Stimulated activated CD8-positive, alpha-beta memory T cell treated with anti-CD3 and anti-CD28 coated beads, Interleukin-12 subunit alpha, Interleukin-12 subunit beta, amount 100 ng/mL, for 24 hours (primary cell): Measurements from ENCODE around the gene GPR157.

Experiments used
- DNase-seq: peaks from one replicate; pipeline ENCODE4 v3.0.0-alpha.2; 2020; ENCODE audit errors: extremely low read depth

Gene GPR157

DNA sequence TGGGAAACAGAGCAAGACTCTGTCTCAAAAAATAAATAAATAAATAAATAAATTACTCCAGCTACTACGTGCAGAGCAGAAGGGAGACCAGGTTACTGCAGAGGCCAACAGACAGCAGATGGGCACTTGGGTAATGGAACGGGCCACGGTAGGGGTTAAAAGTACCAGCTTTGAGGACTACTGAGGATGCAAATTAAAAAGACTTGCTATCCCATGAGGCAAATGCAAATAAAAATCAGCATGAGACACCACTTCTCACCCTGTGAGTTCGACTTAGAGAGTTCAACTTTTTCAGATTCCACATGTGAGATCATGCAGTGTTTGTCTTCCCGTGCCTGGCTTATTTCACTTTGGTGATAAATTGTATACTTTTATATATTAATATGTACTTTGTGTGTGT lies 66.1 kb downstream of the GPR157 start:
- no peak for DNase-seq

- no peak for DNase-seq
These were observed 66.9 kb downstream of the GPR157 start for GRCh38 chr1:9062021-9062471.

- no peak for DNase-seq
These were observed 67.5 kb downstream of the GPR157 start for GRCh38 chr1:9061252-9061960.

DNA sequence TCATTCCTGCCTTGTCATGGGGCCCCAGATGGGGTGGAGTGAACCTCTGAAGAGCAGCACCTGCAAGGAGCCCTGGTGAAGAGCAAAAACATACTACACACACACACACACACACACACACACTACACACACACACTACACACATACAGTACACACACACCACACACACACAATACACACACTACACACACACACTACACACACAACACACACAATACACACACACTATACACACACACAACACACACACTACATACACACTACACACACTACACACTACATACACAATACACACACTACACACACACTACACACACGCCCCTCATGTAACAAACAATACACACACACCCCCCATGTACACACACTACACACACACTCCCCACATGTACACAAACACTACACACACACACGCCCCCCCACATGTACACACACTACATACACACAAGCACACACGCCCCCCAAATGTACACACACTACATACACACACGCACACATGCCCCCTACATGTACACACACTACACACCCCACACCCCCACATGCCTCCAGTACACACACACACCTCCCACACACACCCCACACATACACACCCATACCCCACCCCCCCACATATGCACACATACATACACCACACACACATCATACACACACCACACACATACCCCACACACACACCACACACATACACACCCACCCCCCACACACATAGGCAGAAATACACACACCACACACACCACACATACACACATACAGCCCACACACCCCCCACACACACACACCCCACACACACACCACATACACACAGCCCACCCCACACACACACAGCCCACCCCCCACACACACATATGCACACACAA lies 68.8 kb downstream of the GPR157 start:
- DNase-seq = no peak

DNA sequence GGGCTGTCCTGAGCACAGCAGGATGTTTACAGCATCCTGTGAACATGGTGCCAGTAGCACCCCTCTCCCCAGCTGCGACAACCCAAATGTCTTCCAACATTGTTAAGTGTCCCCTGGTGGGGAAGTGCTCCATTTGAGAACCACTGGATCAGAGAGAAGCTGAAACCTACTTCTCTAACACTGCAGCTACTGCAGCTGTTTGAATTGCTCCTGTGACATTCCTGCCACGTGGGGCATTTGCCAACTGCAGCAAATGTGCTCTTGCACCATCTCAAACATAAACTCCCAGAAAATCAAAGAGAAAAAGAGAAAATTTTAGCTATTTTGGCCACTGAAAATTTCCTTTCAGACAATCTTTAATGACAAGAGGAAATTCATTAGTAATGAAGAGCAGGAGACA lies 70.4 kb downstream of the GPR157 start:
- no peak for DNase-seq

- DNase-seq = no peak
These were observed 71.1 kb downstream of the GPR157 start for GRCh38 chr1:9057851-9058250.

DNA sequence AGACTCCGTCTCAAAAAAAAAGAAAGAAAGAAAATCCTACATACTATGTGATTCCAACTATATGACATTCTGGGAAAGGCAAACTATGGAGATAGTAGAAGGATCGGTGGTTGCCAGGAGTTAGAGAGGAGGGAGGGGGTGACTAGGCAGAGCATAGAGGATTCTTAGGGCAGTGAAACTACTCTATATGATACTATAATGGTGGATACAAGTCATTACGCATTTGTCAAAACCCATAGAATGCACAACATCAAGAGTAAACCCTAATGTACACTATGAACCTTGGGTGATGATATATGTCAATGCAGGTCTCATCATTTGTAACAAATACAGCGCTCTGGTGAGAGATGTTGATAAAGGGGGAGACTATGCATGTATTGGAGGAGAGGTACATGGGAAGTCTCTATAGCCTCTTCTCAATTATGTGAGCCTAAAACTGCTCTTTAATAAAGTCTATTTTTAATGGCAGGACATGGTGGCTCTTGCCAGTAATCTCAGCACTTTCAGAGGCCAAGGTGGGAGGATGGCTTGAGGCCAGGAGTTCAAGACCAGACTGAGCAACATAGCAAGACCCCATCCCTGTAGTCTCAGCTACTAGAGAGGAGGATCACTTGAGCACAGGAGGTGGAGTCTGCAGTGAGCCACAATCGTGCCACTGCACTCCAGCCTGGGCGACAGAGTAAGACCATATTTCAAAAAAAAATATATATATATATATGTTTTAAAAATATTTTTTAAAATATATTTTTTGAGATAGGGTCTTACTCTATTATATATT lies 76.4 kb downstream of the GPR157 start:
- DNase-seq = no peak

- no peak for DNase-seq
These were observed 77.5 kb downstream of the GPR157 start for GRCh38 chr1:9051379-9051778.

- DNase-seq = no peak
These were observed 78.1 kb downstream of the GPR157 start for GRCh38 chr1:9050803-9051202.
